Erythroblast (primary cell): ENCODE data around the gene PROX1.

Experiments used
- GATA1 ChIP-seq: IDR thresholded peaks from 2 replicates; pipeline ENCODE4 v1.6.1; 2011; ENCODE audit warnings: low read depth, mild to moderate bottlenecking, control low read depth, low read length, moderate library complexity
- POLR2A ChIP-seq: IDR thresholded peaks from 2 replicates; pipeline ENCODE4 v1.6.1; 2011; ENCODE audit warnings: mild to moderate bottlenecking, low read length

GRCh38 chr1:213980906-213981305, 6.9 kb upstream of the PROX1 start:
- no peak for TF ChIP-seq POLR2A
- TF ChIP-seq GATA1, result no peak
